ENCODE data around the gene PECR. TPM values are rescaled to one million over a fixed set of nuclear protein-coding genes. Genes with fewer than 3 reads are reported as not detected.

PECR gene
- total RNA-seq, 2 donors from 2014 or later, result 27.7 to 27.8 TPM

- peak; percentile 99 for ATAC-seq (replicated peaks)
- H3K4me3 Mint-ChIP-seq, result peak overlapping the region; percentile 33
- no peaks in the 10 kb centered on the region for H3K27me3 Mint-ChIP-seq
- H3K4me1 Mint-ChIP-seq, result peaks cover 5% of the 10 kb centered on the region
- H3K27ac Mint-ChIP-seq, result peak overlapping the region; percentile 68
- H3K36me3 Mint-ChIP-seq (ENCODE audit: low read depth), result peaks cover 58% of the 10 kb centered on the region
- no peaks in the 10 kb centered on the region for H3K9me3 Mint-ChIP-seq
These were observed 36.6 kb downstream of the PECR start for GRCh38 chr2:216044883-216045486.

GRCh38 chr2:216043949-216044348, 37.7 kb downstream of the PECR start:
- no peaks in the 10 kb centered on the region for H3K27me3 Mint-ChIP-seq
- peak overlapping the region; percentile 14 for H3K27ac Mint-ChIP-seq
- no peak overlapping the region for H3K4me3 Mint-ChIP-seq
- peaks cover 58% of the 10 kb centered on the region for H3K36me3 Mint-ChIP-seq (ENCODE audit: low read depth)
- H3K9me3 Mint-ChIP-seq, result no peaks in the 10 kb centered on the region
- ATAC-seq (replicated peaks), result no peak
- peaks cover 5% of the 10 kb centered on the region for H3K4me1 Mint-ChIP-seq

- ATAC-seq (replicated peaks), result no peak
- H3K36me3 Mint-ChIP-seq (ENCODE audit: low read depth), result peaks cover 59% of the 10 kb centered on the region
- no peak overlapping the region for H3K27ac Mint-ChIP-seq
- H3K9me3 Mint-ChIP-seq, result no peaks in the 10 kb centered on the region
- peaks cover 5% of the 10 kb centered on the region for H3K4me1 Mint-ChIP-seq
- H3K4me3 Mint-ChIP-seq, result no peak overlapping the region
- H3K27me3 Mint-ChIP-seq, result no peaks in the 10 kb centered on the region
These were observed 40.2 kb downstream of the PECR start for GRCh38 chr2:216041438-216041837.

- no peak overlapping the region for H3K4me3 Mint-ChIP-seq
- no peak for ATAC-seq (replicated peaks)
- no peaks in the 10 kb centered on the region for H3K27me3 Mint-ChIP-seq
- peaks cover 49% of the 10 kb centered on the region for H3K36me3 Mint-ChIP-seq (ENCODE audit: low read depth)
- peak overlapping the region; percentile 66 for H3K27ac Mint-ChIP-seq
- no peaks in the 10 kb centered on the region for H3K9me3 Mint-ChIP-seq
- no peaks in the 10 kb centered on the region for H3K4me1 Mint-ChIP-seq
These were observed 41.7 kb downstream of the PECR start for GRCh38 chr2:216039918-216040317.

- Mint-ChIP-seq H3K4me3 (no peak overlapping the region), H3K27me3 (no peaks in the 10 kb centered on the region), H3K9me3 (no peaks in the 10 kb centered on the region), H3K36me3 (ENCODE audit: low read depth) (peaks cover 19% of the 10 kb centered on the region), H3K27ac (no peak overlapping the region), H3K4me1 (peaks cover 20% of the 10 kb centered on the region)
- ATAC-seq (replicated peaks), result peak; percentile 30
These were observed 47.5 kb downstream of the PECR start for GRCh38 chr2:216034065-216034464.

GRCh38 chr2:216033403-216033802, 48.2 kb downstream of the PECR start:
- Mint-ChIP-seq H3K27me3 (no peaks in the 10 kb centered on the region), H3K4me3 (no peak overlapping the region), H3K27ac (no peak overlapping the region), H3K9me3 (no peaks in the 10 kb centered on the region), H3K4me1 (peaks cover 20% of the 10 kb centered on the region), H3K36me3 (ENCODE audit: low read depth) (peaks cover 19% of the 10 kb centered on the region)
- ATAC-seq (replicated peaks), result no peak

GRCh38 chr2:216031960-216032689, 49.5 kb downstream of the PECR start:
- peak; percentile 92 for ATAC-seq (replicated peaks)
- H3K9me3 Mint-ChIP-seq, result no peaks in the 10 kb centered on the region
- H3K36me3 Mint-ChIP-seq (ENCODE audit: low read depth), result peaks cover 12% of the 10 kb centered on the region
- peaks cover 20% of the 10 kb centered on the region for H3K4me1 Mint-ChIP-seq
- no peaks in the 10 kb centered on the region for H3K27me3 Mint-ChIP-seq
- H3K27ac Mint-ChIP-seq, result peak overlapping the region; percentile 90
- peak overlapping the region; percentile 67 for H3K4me3 Mint-ChIP-seq

GRCh38 chr2:216030216-216030615, 51.4 kb downstream of the PECR start:
- Mint-ChIP-seq H3K9me3 (no peaks in the 10 kb centered on the region), H3K4me1 (peaks cover 20% of the 10 kb centered on the region), H3K36me3 (ENCODE audit: low read depth) (peaks cover 11% of the 10 kb centered on the region), H3K27ac (peak overlapping the region; percentile 78), H3K27me3 (no peaks in the 10 kb centered on the region), H3K4me3 (no peak overlapping the region)
- ATAC-seq (replicated peaks), result no peak

- no peaks in the 10 kb centered on the region for H3K27me3 Mint-ChIP-seq
- H3K4me3 Mint-ChIP-seq, result no peak overlapping the region
- peaks cover 20% of the 10 kb centered on the region for H3K4me1 Mint-ChIP-seq
- ATAC-seq (replicated peaks), result peak; percentile 26
- no peaks in the 10 kb centered on the region for H3K9me3 Mint-ChIP-seq
- H3K27ac Mint-ChIP-seq, result peak overlapping the region; percentile 78
- H3K36me3 Mint-ChIP-seq (ENCODE audit: low read depth), result peaks cover 11% of the 10 kb centered on the region
These were observed 52.0 kb downstream of the PECR start for GRCh38 chr2:216029416-216030129.

GRCh38 chr2:216024779-216025336, 56.8 kb downstream of the PECR start:
- no peak overlapping the region for H3K27ac Mint-ChIP-seq
- H3K27me3 Mint-ChIP-seq, result no peaks in the 10 kb centered on the region
- no peaks in the 10 kb centered on the region for H3K9me3 Mint-ChIP-seq
- H3K4me1 Mint-ChIP-seq, result peaks cover 2% of the 10 kb centered on the region
- peaks cover 9% of the 10 kb centered on the region for H3K36me3 Mint-ChIP-seq (ENCODE audit: low read depth)
- ATAC-seq (replicated peaks), result no peak
- no peak overlapping the region for H3K4me3 Mint-ChIP-seq

- H3K27ac Mint-ChIP-seq, result no peak overlapping the region
- no peaks in the 10 kb centered on the region for H3K27me3 Mint-ChIP-seq
These were observed 58.5 kb downstream of the PECR start for GRCh38 chr2:216023055-216023648.

GRCh38 chr2:216021768-216022565, 59.6 kb downstream of the PECR start:
- H3K36me3 Mint-ChIP-seq (ENCODE audit: low read depth), result no peaks in the 10 kb centered on the region
- H3K27me3 Mint-ChIP-seq, result no peaks in the 10 kb centered on the region
- no peak overlapping the region for H3K27ac Mint-ChIP-seq
- no peak overlapping the region for H3K4me3 Mint-ChIP-seq
- peaks cover 12% of the 10 kb centered on the region for H3K4me1 Mint-ChIP-seq
- H3K9me3 Mint-ChIP-seq, result no peaks in the 10 kb centered on the region
- ATAC-seq (replicated peaks), result no peak

More at GRCh38 chr2:216023055-216023648, 58.5 kb downstream of the PECR start:
- no peak overlapping the region for H3K4me3 Mint-ChIP-seq
- no peaks in the 10 kb centered on the region for H3K36me3 Mint-ChIP-seq (ENCODE audit: low read depth)
- peak; percentile 71 for ATAC-seq (replicated peaks)
- no peaks in the 10 kb centered on the region for H3K9me3 Mint-ChIP-seq
- H3K4me1 Mint-ChIP-seq, result peaks cover 4% of the 10 kb centered on the region

GRCh38 chr2:216018709-216019108, 62.9 kb downstream of the PECR start:
- ATAC-seq (replicated peaks), result no peak
- H3K36me3 Mint-ChIP-seq (ENCODE audit: low read depth), result no peaks in the 10 kb centered on the region
- no peaks in the 10 kb centered on the region for H3K27me3 Mint-ChIP-seq
- H3K4me3 Mint-ChIP-seq, result no peak overlapping the region
- peaks cover 34% of the 10 kb centered on the region for H3K4me1 Mint-ChIP-seq
- peak overlapping the region; percentile 19 for H3K27ac Mint-ChIP-seq
- H3K9me3 Mint-ChIP-seq, result no peaks in the 10 kb centered on the region

GRCh38 chr2:216017365-216017764, 64.2 kb downstream of the PECR start:
- H3K36me3 Mint-ChIP-seq (ENCODE audit: low read depth), result no peaks in the 10 kb centered on the region
- H3K27me3 Mint-ChIP-seq, result no peaks in the 10 kb centered on the region
- peak overlapping the region; percentile 47 for H3K27ac Mint-ChIP-seq

More at GRCh38 chr2:216017365-216017764, 64.2 kb downstream of the PECR start:
- peak; percentile 68 for ATAC-seq (replicated peaks)
- H3K9me3 Mint-ChIP-seq, result no peaks in the 10 kb centered on the region
- H3K4me3 Mint-ChIP-seq, result peak overlapping the region; percentile 60
- H3K4me1 Mint-ChIP-seq, result peaks cover 34% of the 10 kb centered on the region
